HG03378 (cell line): ENCODE measurements around the gene KHDRBS2.
"Not testable (repeated sequence)": the region's sequence is repeated elsewhere in the genome, so short reads cannot be mapped to it uniquely, and the experiment has no call there.

Experiments
- ATAC-seq: cut with Tn5 transposase; IDR thresholded peaks from one replicate; pipeline ENCODE4 v1.9.1; 2021; ENCODE audit warnings: mild to moderate bottlenecking, moderate library complexity; ENCODE audit not compliant: unreplicated experiment

The KHDRBS2 gene

GRCh38 chr6:61886608-61887259 is 399.3 kb downstream of the KHDRBS2 start:
- no peak for ATAC-seq

- ATAC-seq: no peak
Measured at GRCh38 chr6:61869632-61870400, 416.2 kb downstream of the KHDRBS2 start.

GRCh38 chr6:61868507-61869080 is 417.4 kb downstream of the KHDRBS2 start:
- no peak for ATAC-seq

- ATAC-seq: no peak
Measured at GRCh38 chr6:61867635-61868034, 418.4 kb downstream of the KHDRBS2 start.

GRCh38 chr6:61857541-61857940 is 428.5 kb downstream of the KHDRBS2 start:
- no peak for ATAC-seq

GRCh38 chr6:61841958-61842357 is 444.1 kb downstream of the KHDRBS2 start:
- no peak for ATAC-seq

- no peak for ATAC-seq
Measured at GRCh38 chr6:61835237-61835636, 450.8 kb downstream of the KHDRBS2 start.

GRCh38 chr6:61833176-61833755 is 452.8 kb downstream of the KHDRBS2 start:
- no peak for ATAC-seq

- no peak for ATAC-seq
Measured at GRCh38 chr6:61817716-61818115, 468.3 kb downstream of the KHDRBS2 start.

- ATAC-seq: no peak
Measured at GRCh38 chr6:61810047-61810446, 476.0 kb downstream of the KHDRBS2 start.

GRCh38 chr6:61809004-61809595 is 476.9 kb downstream of the KHDRBS2 start:
- ATAC-seq: peak; percentile 86

GRCh38 chr6:61787998-61788397 is 498.0 kb downstream of the KHDRBS2 start:
- no peak for ATAC-seq

- not testable (repeated sequence) for ATAC-seq
Measured at GRCh38 chr6:61769446-61769845, 516.6 kb downstream of the KHDRBS2 start.

GRCh38 chr6:61755739-61756138 is 530.3 kb downstream of the KHDRBS2 start:
- ATAC-seq: no peak

- no peak for ATAC-seq
Measured at GRCh38 chr6:61751986-61752385, 534.0 kb downstream of the KHDRBS2 start.

- no peak for ATAC-seq
Measured at GRCh38 chr6:61745994-61746393, 540.0 kb downstream of the KHDRBS2 start.

- no peak for ATAC-seq
Measured at GRCh38 chr6:61711849-61712248, 574.2 kb downstream of the KHDRBS2 start.

GRCh38 chr6:61688165-61688564 is 597.9 kb downstream of the KHDRBS2 start:
- no peak for ATAC-seq

GRCh38 chr6:61682562-61682961 is 603.5 kb downstream of the KHDRBS2 start:
- no peak for ATAC-seq

GRCh38 chr6:61679625-61680024 is 606.4 kb downstream of the KHDRBS2 start:
- no peak for ATAC-seq

GRCh38 chr6:61675734-61676133 is 610.3 kb downstream of the KHDRBS2 start:
- ATAC-seq: no peak
